Measurements from ENCODE around the gene CDKN1C. TPM values are rescaled to one million over a fixed set of nuclear protein-coding genes. Genes with fewer than 3 reads are reported as not detected.

Gene CDKN1C
- total RNA-seq, 2 donors from 2014 or later = 17.2 to 28.7 TPM

DNA sequence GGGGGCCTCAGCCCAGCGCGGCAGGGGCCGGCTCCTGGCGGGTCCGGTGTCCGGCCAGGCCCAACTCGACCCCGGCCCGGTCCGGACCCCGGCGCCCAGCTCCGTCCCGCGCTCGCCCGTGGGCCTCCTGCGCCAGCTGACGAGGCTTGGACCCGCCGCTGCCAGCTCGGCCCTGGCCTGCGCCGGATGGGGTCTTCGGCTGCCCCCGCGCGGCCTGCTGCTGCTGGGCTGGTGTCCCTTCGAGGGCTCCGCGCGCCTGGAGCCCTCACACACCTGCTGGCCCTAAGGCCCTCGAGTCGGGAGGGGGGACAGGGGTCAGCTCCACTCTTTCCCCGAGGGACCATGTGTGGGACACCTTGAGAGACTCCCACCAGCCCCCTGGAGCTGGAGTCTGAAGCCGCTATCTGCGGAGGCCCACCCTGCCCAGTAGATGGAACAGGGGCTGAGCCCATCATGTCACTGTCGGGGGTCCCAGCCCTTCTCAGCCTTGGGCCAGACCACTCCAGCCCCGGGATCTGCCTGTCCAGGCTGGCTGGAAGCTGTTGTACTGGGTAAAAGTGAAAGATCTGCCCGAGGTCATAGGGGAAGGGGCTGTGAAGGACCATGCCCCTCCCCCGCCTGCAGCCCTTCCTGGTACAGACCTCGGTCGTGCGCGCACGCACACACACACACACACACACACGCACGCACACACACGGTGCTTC, 768 bp upstream of the CDKN1C start:
- Histone ChIP-seq H3K4me3 (peak overlapping the region; percentile 33 to 86), H3K27me3 (no peaks in the 10 kb centered on the region), H3K9me3 (no peaks in the 10 kb centered on the region), H3K36me3 (no peaks in the 10 kb centered on the region), H3K27ac (peak overlapping the region; percentile 75 to 77), H3K4me1 (peaks cover 0 to 45% of the 10 kb centered on the region in 2 donors)
- DNase-seq (ENCODE audit: low spot score) = no peak
- TF ChIP-seq, protein P1, sequence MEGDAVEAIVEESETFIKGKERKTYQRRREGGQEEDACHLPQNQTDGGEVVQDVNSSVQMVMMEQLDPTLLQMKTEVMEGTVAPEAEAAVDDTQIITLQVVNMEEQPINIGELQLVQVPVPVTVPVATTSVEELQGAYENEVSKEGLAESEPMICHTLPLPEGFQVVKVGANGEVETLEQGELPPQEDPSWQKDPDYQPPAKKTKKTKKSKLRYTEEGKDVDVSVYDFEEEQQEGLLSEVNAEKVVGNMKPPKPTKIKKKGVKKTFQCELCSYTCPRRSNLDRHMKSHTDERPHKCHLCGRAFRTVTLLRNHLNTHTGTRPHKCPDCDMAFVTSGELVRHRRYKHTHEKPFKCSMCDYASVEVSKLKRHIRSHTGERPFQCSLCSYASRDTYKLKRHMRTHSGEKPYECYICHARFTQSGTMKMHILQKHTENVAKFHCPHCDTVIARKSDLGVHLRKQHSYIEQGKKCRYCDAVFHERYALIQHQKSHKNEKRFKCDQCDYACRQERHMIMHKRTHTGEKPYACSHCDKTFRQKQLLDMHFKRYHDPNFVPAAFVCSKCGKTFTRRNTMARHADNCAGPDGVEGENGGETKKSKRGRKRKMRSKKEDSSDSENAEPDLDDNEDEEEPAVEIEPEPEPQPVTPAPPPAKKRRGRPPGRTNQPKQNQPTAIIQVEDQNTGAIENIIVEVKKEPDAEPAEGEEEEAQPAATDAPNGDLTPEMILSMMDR (IDR thresholded peaks at IDR 0.05) = peak in 1 of 2 donors; percentile 61

DNA sequence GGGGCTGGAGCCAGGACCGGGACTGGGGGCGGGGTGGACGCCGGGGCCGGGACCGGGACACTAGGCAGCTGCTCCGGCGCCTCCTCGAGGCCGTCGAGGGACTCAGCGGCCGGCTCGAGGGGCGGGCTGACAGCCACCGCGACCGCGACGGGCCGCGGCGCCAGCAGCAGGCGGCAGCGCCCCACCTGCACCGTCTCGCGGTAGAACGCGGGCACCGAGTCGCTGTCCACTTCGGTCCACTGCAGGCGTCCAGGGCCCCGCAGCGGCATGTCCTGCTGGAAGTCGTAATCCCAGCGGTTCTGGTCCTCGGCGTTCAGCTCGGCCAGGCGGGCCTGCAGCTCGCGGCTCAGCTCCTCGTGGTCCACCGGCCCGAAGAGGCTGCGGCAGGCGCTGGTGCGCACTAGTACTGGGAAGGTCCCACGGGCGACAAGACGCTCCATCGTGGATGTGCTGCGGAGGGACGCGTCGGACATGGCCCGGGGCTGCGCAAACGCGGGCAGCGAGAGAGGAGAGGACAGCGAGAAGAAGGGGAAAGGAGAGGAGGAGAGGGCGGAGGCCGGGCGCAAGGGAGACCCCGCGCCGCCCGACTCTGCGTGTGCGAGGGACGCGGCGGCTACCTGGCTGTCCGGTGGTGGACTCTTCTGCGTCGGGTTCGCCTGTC, 428 bp downstream of the CDKN1C start:
- TF ChIP-seq, protein P1 (IDR thresholded peaks at IDR 0.05) = peak in 1 of 2 donors; percentile 60
- H3K27me3 ChIP-seq = no peaks in the 10 kb centered on the region
- no peak for DNase-seq (ENCODE audit: low spot score)

DNA sequence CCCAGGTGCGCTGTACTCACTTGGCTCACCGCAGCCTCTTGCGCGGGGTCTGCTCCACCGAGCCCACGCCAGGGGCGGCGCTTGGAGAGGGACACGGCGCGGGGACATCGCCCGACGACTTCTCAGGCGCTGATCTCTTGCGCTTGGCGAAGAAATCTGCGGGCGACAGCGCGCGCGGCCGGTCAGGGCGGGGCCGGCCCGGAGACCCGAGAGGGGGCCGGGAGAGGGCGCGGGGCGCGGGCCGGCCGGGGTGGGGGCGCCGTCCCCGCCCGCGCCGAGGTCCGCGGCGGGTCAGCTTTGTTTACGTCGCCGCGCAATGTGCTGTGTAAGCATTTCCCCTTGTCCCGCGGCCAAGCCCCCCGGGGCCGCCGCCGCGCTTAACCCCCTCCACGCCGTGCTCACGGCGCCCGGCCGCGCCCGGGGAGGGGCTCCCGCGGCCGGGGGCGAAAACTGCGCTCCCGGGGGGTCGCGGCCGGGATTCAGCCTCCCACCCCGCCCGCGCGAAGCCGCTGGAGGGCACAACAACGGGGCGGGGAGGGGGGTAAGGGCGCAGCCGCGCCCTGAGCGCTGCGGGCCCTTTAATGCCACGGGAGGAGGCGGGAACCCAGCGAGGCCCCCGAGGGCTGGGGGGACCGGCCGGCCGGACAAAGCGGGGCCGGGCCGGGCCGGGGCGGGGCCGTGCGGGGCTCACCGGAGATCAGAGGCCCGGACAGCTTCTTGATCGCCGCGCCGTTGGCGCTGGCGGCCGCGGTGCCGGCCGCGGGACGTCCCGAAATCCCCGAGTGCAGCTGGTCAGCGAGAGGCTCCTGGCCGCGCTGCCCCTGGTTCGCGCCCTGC, 1.4 kb downstream of the CDKN1C start:
- DNase-seq (ENCODE audit: low spot score) = no peak
- Histone ChIP-seq H3K27me3 (no peaks in the 10 kb centered on the region), H3K27ac (peak overlapping the region; percentile 85 to 87), H3K4me1 (peaks cover 0 to 34% of the 10 kb centered on the region in 2 donors), H3K9me3 (no peaks in the 10 kb centered on the region), H3K4me3 (peak overlapping the region; percentile 84 to 86), H3K36me3 (peaks cover 4% of the 10 kb centered on the region)
- TF ChIP-seq, protein P1 (IDR thresholded peaks at IDR 0.05) = no peak

More for the DNA sequence above, 428 bp downstream of the CDKN1C start:
- Histone ChIP-seq H3K4me1 (peaks cover 0 to 34% of the 10 kb centered on the region in 2 donors), H3K4me3 (peak overlapping the region; percentile 84 to 86), H3K9me3 (no peaks in the 10 kb centered on the region), H3K27ac (peak overlapping the region; percentile 80 to 87), H3K36me3 (no peaks in the 10 kb centered on the region)

DNA sequence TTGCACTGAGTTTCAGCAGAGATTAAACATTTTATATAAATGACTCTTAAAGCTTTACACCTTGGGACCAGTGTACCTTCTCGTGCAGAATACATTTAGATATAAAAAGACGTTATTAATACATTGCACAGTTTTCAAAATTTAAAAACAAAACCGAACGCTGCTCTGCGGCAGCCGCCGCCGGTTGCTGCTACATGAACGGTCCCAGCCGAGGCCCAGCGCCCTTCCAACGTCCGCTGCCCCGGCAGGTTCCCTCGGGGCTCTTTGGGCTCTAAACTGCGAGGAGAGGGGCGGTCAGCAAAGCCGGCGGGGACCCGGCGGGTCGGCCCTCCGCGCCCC, 2.0 kb downstream of the CDKN1C start:
- DNase-seq (ENCODE audit: low spot score) = no peak
- H3K27me3 ChIP-seq = no peaks in the 10 kb centered on the region
- TF ChIP-seq, protein P1 (IDR thresholded peaks at IDR 0.05) = no peak
- peaks cover 4% of the 10 kb centered on the region for H3K36me3 ChIP-seq
- H3K4me1 ChIP-seq = peaks cover 0 to 34% of the 10 kb centered on the region in 2 donors
- H3K4me3 ChIP-seq = peak overlapping the region; percentile 84 to 86
- no peaks in the 10 kb centered on the region for H3K9me3 ChIP-seq
- H3K27ac ChIP-seq = peak overlapping the region; percentile 85 to 87

DNA sequence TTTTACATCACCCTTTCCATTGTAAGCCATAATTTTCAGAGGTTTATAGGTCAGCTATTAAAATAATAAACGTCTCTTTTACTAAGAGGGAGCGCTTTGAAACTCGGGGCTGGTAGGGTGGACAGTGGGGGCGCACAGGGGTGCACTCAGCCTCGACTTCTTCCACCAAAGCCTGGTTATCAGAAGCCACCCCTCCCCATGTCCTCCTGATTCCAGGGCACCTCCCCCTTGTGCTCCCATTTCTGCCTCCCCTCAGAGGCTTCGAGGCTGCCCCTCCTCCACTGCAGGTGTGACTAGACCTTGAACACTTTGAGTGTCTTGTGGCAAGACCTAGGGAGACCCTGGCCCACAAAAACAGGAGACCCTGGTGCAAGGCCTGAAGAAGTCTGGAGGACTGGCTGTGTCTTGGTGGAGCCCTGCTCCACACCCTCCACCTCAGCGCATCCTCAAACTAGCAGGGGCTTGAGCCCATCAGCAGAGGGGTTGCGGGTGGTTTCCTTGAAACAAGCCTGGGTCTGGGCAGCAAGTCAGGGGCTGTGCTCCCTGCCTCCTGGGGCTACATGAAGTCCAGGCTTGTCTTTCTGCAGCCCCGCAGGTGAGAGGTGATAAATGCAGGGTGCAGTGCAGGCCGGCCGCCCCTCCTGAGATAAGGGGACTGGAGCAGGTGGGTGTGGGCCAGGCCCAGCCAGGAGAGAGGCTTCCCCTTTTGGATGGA, 3.0 kb downstream of the CDKN1C start:
- Histone ChIP-seq H3K4me3 (peak overlapping the region in 1 of 2 donors; percentile 86), H3K27me3 (no peaks in the 10 kb centered on the region), H3K9me3 (no peaks in the 10 kb centered on the region), H3K36me3 (peaks cover 4% of the 10 kb centered on the region), H3K27ac (no peak overlapping the region), H3K4me1 (peaks cover 0 to 24% of the 10 kb centered on the region in 2 donors)
- DNase-seq (ENCODE audit: low spot score) = no peak
- TF ChIP-seq, protein P1 (IDR thresholded peaks at IDR 0.05) = no peak
